GM21447 (cell line): ENCODE data around the gene NPB.

Source experiments
- ATAC-seq: cut with Tn5 transposase; IDR thresholded peaks from one replicate; pipeline ENCODE4 v1.9.1; 2021; ENCODE audit not compliant: unreplicated experiment

Gene NPB

GRCh38 chr17:81924557-81925532 lies 22.8 kb downstream of the NPB start:
- ATAC-seq = no peak

- ATAC-seq = no peak
Measured at GRCh38 chr17:81925860-81926450, 23.9 kb downstream of the NPB start.

GRCh38 chr17:81926451-81927151 lies 24.6 kb downstream of the NPB start:
- ATAC-seq = peak; percentile 18

- peak; percentile 11 for ATAC-seq
Measured at GRCh38 chr17:81927152-81927652, 25.2 kb downstream of the NPB start.

- peak; percentile 42 for ATAC-seq
Measured at GRCh38 chr17:81927653-81928543, 25.9 kb downstream of the NPB start, which contains the start of gene MAFG. TSS of gene MAFG (minus strand) at chr17:81927735. CDS start at chr17:81923185, 4,550 bp downstream.

GRCh38 chr17:81928544-81929252 lies 26.7 kb downstream of the NPB start:
- no peak for ATAC-seq

GRCh38 chr17:81929253-81930141 lies 27.5 kb downstream of the NPB start:
- no peak for ATAC-seq

- no peak for ATAC-seq
Measured at GRCh38 chr17:81930142-81931125, 28.4 kb downstream of the NPB start.

- ATAC-seq = no peak
Measured at GRCh38 chr17:81931189-81931556, 29.1 kb downstream of the NPB start.

GRCh38 chr17:81931557-81932332 lies 29.7 kb downstream of the NPB start:
- no peak for ATAC-seq

- ATAC-seq = no peak
Measured at GRCh38 chr17:81932333-81932983, 30.4 kb downstream of the NPB start.

GRCh38 chr17:81933178-81933699 lies 31.2 kb downstream of the NPB start:
- no peak for ATAC-seq

- no peak for ATAC-seq
Measured at GRCh38 chr17:81934098-81934757, 32.2 kb downstream of the NPB start.

- no peak for ATAC-seq
Measured at GRCh38 chr17:81934850-81935708, 33.0 kb downstream of the NPB start.

GRCh38 chr17:81935709-81936084 lies 33.7 kb downstream of the NPB start:
- no peak for ATAC-seq
